NOMO-1 (cell line): ENCODE results near the gene TRNP1.
A peak's percentile ranks its signal among the peaks of the same experiment; 100 is the strongest.

Experiments
- DNase-seq, 2 experiments: peaks; one replicate each; lab custom pipeline; 2025; ENCODE audit not compliant: unreplicated experiment in 2 of 2; lab: John Stamatoyannopoulos, UW

The TRNP1 gene

DNA sequence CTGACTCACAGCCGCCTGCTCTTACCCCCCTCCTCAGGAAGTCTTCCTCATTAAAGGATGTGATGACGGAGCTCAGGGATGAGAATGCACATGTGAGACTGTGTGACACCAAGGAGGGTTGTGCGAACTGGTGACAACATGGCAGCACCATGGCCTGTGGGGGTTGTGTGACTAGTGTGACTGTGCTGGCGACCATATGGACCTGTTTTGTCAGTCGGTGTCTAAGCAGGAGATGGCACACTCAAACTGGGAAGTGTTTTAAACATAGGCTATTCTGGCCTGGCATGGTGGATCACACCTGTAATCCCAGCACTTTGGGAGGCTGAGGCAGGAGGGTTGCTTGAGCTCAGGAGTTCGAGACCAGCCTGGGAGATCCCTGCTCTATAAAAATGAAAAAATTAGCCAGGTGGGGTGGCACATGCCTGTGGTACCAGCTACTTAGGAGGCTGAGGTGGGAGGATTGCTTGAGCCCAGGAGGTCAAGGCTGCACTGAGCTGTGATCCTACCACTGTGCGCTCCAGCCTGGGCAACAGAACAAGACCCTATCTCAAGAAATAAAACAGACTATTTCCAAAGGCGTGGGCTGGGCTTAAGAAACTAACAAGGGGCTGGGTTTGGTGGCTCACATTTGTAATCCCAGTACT lies 7.4 kb downstream of the TRNP1 start:
- DNase-seq, result no peak

- DNase-seq, result peak; percentile 91 to 95
Observed at GRCh38 chr1:27001570-27002360, 8.3 kb downstream of the TRNP1 start.

DNA sequence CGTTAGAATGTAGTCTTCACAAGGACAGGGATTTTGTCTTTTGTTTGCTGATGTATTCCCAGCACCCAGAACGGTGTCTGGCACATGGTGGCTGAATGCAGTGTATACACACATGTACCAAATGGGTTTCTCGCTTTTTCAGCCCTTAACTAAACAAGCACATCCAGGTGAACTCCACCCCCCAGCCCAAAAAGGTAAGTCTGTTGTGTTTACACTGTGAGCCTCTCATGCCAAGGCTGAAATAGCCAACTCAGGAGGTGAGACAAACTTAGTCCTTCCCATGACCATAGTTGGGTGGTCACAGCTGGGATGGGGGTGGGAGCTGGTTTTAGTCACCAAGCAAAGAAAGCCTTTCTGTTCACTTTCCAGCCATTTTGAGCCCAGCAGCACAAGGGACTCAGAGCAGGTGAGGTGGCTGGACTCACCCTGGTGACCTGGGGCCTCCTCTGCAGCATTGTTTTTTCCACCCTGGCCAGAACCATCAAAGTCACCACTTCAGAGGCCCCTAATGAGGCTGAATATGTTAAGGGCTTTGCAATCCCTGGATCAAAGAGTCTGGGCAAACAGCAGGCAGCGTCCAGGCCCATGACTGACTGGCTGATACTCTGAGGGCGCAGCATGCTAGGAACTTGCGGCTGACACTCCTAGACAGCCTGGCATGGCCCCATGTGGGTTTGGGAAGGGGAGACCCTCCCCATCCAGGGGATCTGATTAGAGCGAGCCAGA lies 10.4 kb downstream of the TRNP1 start:
- DNase-seq, result no peak

GRCh38 chr1:27004471-27005165 lies 11.1 kb downstream of the TRNP1 start:
- DNase-seq, result no peak

GRCh38 chr1:27005166-27005530 lies 11.7 kb downstream of the TRNP1 start:
- DNase-seq, result no peak

DNA sequence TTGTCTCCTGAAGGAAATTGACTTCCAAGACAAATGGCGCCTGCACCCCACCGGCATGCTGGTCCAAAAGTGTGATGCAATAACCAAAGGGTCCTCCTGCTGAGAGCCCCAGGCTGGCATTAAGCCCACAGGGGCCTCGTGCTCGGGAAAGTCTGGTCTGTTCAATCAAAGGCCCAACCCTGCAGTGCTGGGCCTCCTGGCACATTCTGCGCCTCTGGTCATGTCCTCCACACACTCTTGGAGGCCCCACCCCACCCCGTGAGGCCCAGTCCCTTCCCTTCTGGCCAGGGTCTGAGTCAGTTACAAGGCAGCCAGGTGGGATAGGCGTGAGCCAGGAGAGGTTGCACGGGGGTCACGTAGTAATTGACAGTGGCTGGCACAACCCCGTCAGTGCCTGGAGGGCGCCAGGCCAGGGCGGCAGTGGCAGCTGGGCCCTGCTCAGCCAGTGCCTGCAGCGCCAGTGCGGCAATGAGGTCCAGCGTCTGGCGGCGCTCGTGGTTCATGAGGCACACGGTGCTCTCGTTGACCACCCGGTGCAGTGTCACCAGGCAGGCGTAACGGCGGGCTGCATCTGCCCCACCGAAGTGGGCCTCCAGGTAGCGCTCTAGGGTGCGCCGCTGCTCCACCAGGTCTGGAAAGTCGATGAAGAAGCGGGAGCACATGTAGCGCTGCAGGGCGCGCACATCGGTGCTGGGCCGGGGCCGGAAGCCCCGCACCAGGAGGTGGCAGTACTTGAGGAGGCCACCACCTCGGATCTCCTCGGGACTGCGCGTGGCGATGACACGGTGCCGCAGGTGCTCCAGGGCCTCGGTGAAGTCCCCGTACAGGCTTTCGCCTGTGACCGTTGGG lies 12.4 kb downstream of the TRNP1 start:
- no peak for DNase-seq

DNA sequence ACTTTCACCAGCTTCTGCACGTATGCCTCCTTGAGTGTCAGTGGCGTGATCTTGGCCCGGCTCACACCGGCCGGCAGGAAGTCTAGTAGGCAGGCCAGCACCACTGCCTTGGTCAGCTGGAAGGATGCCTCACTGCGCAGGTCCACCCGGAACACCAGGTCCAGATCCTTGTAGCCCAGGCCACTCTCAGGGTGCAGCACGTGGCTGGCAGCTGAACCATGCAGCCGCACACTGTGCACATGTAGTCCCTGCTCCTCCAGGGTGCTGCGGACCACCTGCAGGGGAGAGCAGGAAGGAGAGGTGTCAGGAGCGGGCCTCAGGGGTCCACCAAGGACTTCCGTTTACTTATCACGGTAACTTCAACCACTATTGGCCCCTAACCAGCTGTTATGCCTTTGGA lies 13.2 kb downstream of the TRNP1 start:
- no peak for DNase-seq

DNA sequence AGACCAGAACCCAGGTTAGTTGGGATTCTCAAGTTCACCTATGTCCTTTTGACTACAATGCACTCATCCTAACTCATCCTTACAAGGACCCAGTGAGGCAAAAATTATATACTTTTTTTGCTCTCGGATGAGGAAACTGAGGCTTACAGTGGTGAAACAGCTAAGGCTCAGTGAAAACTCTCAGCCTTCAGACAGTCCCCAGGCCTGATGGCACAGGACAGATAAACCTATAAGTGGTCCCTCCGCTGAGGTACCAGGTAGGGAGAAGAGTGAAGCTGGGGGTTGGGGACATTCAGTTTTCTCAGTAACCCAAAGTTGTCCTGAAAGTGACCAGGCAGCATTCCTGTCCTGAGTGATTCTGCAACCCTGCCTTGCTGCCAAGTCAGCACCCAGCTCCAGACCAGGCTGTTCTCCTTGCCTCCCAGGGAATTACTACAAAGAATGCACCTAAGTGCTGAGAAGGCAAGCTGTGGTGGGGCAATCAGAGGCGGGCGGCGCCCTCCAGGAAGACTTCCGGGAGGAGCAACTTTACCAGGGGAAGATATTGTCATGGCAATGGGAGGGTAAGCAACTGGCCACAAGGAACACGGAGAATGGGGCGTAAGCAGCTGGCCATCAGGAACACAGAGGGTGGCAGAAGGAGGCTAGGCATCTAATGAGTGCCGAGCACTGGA lies 14.6 kb downstream of the TRNP1 start:
- DNase-seq, result no peak

DNA sequence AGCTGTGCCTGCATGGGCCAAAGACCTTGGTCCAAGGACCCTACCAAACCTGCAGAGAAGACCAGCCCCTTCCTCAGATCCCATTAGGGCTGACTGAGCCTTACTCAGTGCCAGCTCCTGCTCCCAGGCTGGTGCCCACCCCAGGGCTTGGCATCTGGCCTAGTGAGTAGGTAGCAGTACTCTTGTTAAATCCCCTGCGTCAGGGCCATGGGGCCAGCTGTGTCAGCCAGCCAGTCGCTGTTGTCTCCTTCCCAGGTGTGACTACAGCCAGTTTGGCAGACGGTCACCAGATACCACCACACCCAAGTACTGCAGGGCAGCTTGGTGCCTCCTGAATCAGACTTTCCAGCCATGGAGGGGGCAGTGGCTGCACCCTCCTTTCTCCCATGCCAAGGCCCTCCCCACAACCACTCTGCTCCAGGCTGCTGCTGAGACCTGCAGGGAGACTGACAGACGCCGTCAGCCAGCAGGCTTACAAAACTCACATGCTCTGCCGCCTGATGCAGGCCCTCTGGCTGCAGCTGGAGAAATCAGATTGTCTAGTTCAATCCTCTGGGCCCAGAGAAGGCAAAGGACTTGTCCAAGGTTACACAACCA lies 16.2 kb downstream of the TRNP1 start:
- DNase-seq, result no peak

GRCh38 chr1:27010226-27010994 lies 16.9 kb downstream of the TRNP1 start:
- DNase-seq, result no peak

GRCh38 chr1:27011058-27011764 lies 17.7 kb downstream of the TRNP1 start:
- no peak for DNase-seq

DNA sequence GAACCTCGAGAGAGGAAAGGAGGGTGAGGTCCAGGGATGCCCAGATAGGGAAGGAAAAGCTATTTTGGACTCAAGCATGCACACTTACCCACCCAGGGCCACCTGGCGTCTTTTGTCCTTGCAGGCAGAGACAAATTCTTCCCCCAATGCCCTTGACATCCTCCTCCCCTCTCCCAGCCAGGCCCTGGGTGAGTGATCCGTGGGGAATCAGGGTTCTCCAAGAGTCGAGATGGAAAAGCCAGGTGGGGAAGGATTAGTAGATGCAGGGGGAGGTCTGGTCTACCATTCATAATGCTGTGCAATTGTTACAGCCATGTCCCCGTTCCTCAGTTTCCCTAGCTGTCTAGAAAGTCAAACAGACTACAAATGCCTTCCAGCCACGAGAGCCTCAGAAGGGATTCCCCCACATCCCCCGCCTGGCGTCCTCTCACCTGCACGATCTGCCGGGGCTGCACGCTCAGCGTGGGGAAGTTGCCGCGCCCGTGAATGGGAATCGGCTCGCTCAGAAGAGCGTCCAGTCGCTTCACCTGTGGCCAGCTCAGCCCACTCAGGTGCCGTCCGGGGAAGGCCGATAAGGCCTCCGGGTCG lies 18.6 kb downstream of the TRNP1 start:
- no peak for DNase-seq

DNA sequence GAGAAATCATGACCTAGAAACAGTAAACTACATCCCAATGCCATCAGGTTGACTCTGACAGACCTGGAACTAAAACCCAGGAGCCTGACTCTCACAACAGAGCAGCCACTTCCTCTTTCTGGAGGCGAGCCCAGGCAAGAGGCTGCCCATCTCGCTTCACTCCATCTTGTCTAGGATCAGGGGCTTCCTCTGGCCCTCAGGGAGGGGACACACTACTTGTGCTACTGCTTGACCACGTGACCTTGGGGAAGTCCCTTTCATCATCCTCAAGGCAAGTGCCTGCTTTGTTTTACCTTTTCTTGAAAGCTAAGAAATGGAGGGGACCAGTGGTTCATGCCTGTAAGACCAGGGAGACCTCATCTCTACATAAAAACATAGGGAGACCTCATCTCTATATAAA lies 21.8 kb downstream of the TRNP1 start:
- peak; percentile 44 to 72 for DNase-seq

DNA sequence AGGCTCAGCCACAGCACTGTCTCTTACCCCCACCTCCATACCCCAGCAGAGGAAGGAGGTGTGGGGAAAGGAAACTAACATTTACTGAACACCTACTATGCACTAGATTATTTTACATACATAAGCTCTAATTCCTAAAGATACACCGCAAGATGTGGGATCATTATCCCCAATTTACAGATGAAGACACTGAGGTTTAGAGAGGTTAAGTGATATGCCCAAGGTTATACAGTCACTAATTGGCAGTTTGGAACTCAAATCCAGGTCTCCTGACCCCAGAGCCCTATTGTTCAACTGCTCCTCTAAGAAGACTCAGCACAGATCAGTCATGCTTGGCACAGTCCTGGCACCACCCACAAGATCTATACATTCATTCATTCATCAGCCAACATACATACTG lies 22.9 kb downstream of the TRNP1 start:
- no peak for DNase-seq

- DNase-seq, result no peak
Observed at GRCh38 chr1:27017207-27017606, 23.7 kb downstream of the TRNP1 start.

GRCh38 chr1:27018316-27018715 lies 24.8 kb downstream of the TRNP1 start:
- DNase-seq, result no peak

- DNase-seq, result no peak
Observed at GRCh38 chr1:27021354-27022031, 28.0 kb downstream of the TRNP1 start.
